Neural cell (in vitro differentiated cells): Measurements from ENCODE around the gene GRIPAP1.

Experiments
- EP300 ChIP-seq: fragments of 450-650 bp; conservative IDR thresholded peaks from 2 replicates; pipeline ENCODE4 v1.6.1; 2014; ENCODE audit warnings: antibody characterized with exemption, mild to moderate bottlenecking, moderate library complexity; ENCODE audit not compliant: poor library complexity, severe bottlenecking
- TF ChIP-seq, protein P1 (sequence below): fragments of 450-650 bp; IDR thresholded peaks from 2 replicates; pipeline ENCODE4 v1.5.1; 2014; ENCODE audit warnings: antibody characterized with exemption, mild to moderate bottlenecking, moderate library complexity; ENCODE audit not compliant: poor library complexity, severe bottlenecking
- TF ChIP-seq, protein P2 (sequence below): IDR thresholded peaks from 2 replicates; pipeline ENCODE4 v1.6.1; 2012; ENCODE audit warnings: borderline replicate concordance

DNA sequence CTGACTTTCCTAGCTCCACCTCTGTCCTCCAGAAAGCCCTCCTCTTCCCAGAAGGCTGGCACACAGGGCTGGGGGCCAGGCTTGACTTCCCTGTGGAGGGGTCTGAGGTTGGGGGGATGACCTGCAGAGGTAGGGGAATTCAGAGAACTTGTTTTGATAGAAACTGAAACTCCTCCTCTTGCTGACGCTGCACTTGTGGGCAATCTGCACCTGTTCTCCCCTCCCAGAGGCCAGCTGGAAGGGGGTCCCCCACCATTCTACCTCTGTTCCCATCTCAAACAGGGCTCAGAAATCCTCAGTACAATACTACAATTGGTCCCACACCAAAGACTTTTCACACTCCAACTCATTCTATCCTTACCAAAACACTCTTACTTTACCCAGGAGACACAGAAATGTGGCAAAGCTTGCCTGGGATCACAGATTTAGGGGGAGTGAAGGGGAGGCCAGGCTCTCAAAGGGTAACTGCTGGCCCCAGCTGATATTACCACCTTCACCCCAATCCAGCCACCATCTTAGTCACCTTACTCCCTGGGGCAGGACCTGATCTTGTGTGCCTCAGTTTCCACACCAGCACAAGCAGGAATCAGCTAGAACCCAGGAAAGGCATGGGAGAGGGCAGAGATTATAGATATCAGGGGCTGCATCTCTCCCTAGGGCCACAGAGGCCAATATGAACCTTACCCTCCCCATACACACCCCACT is 63.2 kb downstream of the GRIPAP1 start:
- TF ChIP-seq, protein P1, sequence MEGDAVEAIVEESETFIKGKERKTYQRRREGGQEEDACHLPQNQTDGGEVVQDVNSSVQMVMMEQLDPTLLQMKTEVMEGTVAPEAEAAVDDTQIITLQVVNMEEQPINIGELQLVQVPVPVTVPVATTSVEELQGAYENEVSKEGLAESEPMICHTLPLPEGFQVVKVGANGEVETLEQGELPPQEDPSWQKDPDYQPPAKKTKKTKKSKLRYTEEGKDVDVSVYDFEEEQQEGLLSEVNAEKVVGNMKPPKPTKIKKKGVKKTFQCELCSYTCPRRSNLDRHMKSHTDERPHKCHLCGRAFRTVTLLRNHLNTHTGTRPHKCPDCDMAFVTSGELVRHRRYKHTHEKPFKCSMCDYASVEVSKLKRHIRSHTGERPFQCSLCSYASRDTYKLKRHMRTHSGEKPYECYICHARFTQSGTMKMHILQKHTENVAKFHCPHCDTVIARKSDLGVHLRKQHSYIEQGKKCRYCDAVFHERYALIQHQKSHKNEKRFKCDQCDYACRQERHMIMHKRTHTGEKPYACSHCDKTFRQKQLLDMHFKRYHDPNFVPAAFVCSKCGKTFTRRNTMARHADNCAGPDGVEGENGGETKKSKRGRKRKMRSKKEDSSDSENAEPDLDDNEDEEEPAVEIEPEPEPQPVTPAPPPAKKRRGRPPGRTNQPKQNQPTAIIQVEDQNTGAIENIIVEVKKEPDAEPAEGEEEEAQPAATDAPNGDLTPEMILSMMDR = no peak
- TF ChIP-seq EP300 = no peak
- TF ChIP-seq, protein P2, sequence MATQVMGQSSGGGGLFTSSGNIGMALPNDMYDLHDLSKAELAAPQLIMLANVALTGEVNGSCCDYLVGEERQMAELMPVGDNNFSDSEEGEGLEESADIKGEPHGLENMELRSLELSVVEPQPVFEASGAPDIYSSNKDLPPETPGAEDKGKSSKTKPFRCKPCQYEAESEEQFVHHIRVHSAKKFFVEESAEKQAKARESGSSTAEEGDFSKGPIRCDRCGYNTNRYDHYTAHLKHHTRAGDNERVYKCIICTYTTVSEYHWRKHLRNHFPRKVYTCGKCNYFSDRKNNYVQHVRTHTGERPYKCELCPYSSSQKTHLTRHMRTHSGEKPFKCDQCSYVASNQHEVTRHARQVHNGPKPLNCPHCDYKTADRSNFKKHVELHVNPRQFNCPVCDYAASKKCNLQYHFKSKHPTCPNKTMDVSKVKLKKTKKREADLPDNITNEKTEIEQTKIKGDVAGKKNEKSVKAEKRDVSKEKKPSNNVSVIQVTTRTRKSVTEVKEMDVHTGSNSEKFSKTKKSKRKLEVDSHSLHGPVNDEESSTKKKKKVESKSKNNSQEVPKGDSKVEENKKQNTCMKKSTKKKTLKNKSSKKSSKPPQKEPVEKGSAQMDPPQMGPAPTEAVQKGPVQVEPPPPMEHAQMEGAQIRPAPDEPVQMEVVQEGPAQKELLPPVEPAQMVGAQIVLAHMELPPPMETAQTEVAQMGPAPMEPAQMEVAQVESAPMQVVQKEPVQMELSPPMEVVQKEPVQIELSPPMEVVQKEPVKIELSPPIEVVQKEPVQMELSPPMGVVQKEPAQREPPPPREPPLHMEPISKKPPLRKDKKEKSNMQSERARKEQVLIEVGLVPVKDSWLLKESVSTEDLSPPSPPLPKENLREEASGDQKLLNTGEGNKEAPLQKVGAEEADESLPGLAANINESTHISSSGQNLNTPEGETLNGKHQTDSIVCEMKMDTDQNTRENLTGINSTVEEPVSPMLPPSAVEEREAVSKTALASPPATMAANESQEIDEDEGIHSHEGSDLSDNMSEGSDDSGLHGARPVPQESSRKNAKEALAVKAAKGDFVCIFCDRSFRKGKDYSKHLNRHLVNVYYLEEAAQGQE = no peak
